ENCODE measurements around the gene CR1L. TPM values are rescaled to one million over a fixed set of nuclear protein-coding genes. Genes with fewer than 3 reads are reported as not detected.

Gene CR1L
- total and polyA plus RNA-seq, 9 of the 15 experiments (the other 6 are each of a cell fraction or from before 2014, with no cell fraction given): 10.1 to 74.8 (median 34.3) TPM

- TF ChIP-seq FOXK2 (conservative IDR thresholded peaks at IDR 0.05 in 1 of 2, IDR thresholded peaks at IDR 0.05 in 1 of 2; ENCODE audit: low read depth in 2 of 2) (0 out of 4 replicates have a peak, but pooled peaks of 1 of the 2 experiments have one; percentile 21), CXXC5 (CRISPR knock-in tag; IDR thresholded peaks at IDR 0.05) (peak; percentile 23; the same call in 1 of the 2 replicates), RCOR1 (IDR thresholded peaks at IDR 0.05; ENCODE audit: borderline replicate concordance in 1 of 2, low read depth in 2 of 2, low read length in 2 of 2) (peak; percentile 78 to 95), LCOR (CRISPR knock-in tag; IDR thresholded peaks at IDR 0.05) (peak; percentile 78; the same call in 1 of the 2 replicates), DEAF1 (CRISPR knock-in tag; IDR thresholded peaks at IDR 0.05) (peak; percentile 89), CTCF (IDR thresholded peaks at IDR 0.05 in 2 of 3, conservative IDR thresholded peaks at IDR 0.05 in 1 of 3; ENCODE audit: insufficient read depth in 2 of 3, low read depth in 1 of 3, low read length in 3 of 3) (peak; percentile 76 to 98 (median 95)), POLR2AphosphoS2 (IDR thresholded peaks at IDR 0.05; ENCODE audit: low read length) (no peak), CC2D1A (IDR thresholded peaks at IDR 0.05) (peak; percentile 78; the same call in 1 of the 2 replicates), MAZ (CRISPR knock-in tag; conservative IDR thresholded peaks at IDR 0.05 in 1 of 2, IDR thresholded peaks at IDR 0.05 in 1 of 2) (peak; percentile 30 to 60; a peak in 1 of 4 replicates), MLLT1 (IDR thresholded peaks at IDR 0.05) (0 out of 4 replicates have a peak, but pooled peaks of 1 of the 2 experiments have one; percentile 28), CBX3 (IDR thresholded peaks at IDR 0.05; ENCODE audit: borderline replicate concordance in 1 of 2, low read length in 2 of 2) (0 out of 3 replicates have a peak, but pooled peaks of 1 of the 2 experiments have one; percentile 26), ZSCAN29 (IDR thresholded peaks at IDR 0.05) (no peak), SIN3A (IDR thresholded peaks at IDR 0.05; ENCODE audit: borderline replicate concordance in 2 of 2, control insufficient read depth in 1 of 2, low read depth in 2 of 2, low read length in 2 of 2) (no peak), NR2C1 (IDR thresholded peaks at IDR 0.05) (peak; percentile 52; the same call in 1 of the 2 replicates), NR2C1 (tag; IDR thresholded peaks at IDR 0.05) (peak; percentile 11; the same call in 1 of the 2 replicates), RAD51 (IDR thresholded peaks at IDR 0.05; ENCODE audit: borderline replicate concordance, low read depth) (peak; percentile 78), TCF7L2 (IDR thresholded peaks at IDR 0.05; ENCODE audit: low read depth, low read length) (no peak)
Measured at GRCh38 chr1:207698822-207699483, 54.0 kb downstream of the CR1L start (continued).

Measured in K562 (cell line).